SU-DHL-6 (cell line): ENCODE data around the gene KAZN.

Source experiments
- H2AFZ ChIP-seq: fragments of 200-600 bp; sonication (generic); 2 replicates; pipeline ENCODE4 v1.6.1; 2014; ENCODE audit warnings: low read depth, mild to moderate bottlenecking, moderate library complexity, mixed read lengths, antibody characterized with exemption, low read length; ENCODE audit not compliant: severe bottlenecking
- H3F3A ChIP-seq: fragments of 200-600 bp; shearing (Covaris generic); 2 replicates; pipeline ENCODE4 v1.6.0; 2016; ENCODE audit warnings: antibody characterized with exemption, mild to moderate bottlenecking; ENCODE audit not compliant: insufficient read depth
- H3K27ac ChIP-seq: fragments of 200-600 bp; sonication (generic); 2 replicates; pipeline ENCODE4 v1.5.1; 2016; ENCODE audit warnings: low read depth, mild to moderate bottlenecking, low read length, moderate library complexity, mixed read lengths
- H3K27me3 ChIP-seq: fragments of 200-600 bp; sonication (generic), shearing (Covaris generic); 2 replicates; pipeline ENCODE4 v1.6.0; 2014; ENCODE audit warnings: mild to moderate bottlenecking, low read length
- H3K36me3 ChIP-seq: fragments of 200-600 bp; sonication (generic); 2 replicates; pipeline ENCODE4 v1.6.1; 2014; ENCODE audit warnings: mild to moderate bottlenecking, low read length, mixed read lengths
- H3K4me2 ChIP-seq: fragments of 300-600, 200-600 bp; shearing (Covaris generic), sonication (generic); 2 replicates; pipeline ENCODE4 v1.6.0; 2014; ENCODE audit warnings: low read length, low read depth, mild to moderate bottlenecking; ENCODE audit not compliant: poor library complexity, severe bottlenecking
- H3K4me3 ChIP-seq: fragments of 200-600 bp; sonication (generic); 2 replicates; pipeline ENCODE4 v1.5.1; 2014; ENCODE audit warnings: antibody characterized with exemption, low read length, mild to moderate bottlenecking, mixed read lengths; ENCODE audit not compliant: insufficient read depth, poor library complexity, severe bottlenecking
- H3K79me2 ChIP-seq: fragments of 200-600 bp; sonication (generic); 2 replicates; pipeline ENCODE4 v1.6.1; 2014; ENCODE audit warnings: mild to moderate bottlenecking, low read length, moderate library complexity; ENCODE audit not compliant: insufficient read depth
- H3K9ac ChIP-seq: fragments of 200-600 bp; sonication (generic); 2 replicates; pipeline ENCODE4 v1.7.0; 2014; ENCODE audit warnings: mild to moderate bottlenecking, low read length
- H3K9me2 ChIP-seq: fragments of 200-600 bp; sonication (generic); replicated peaks from 2 replicates; pipeline ENCODE4 v1.6.1; 2014; ENCODE audit warnings: low read length; ENCODE audit not compliant: insufficient read depth
- H3K9me3 ChIP-seq: fragments of 200-600 bp; sonication (generic); 2 replicates; pipeline ENCODE4 v1.6.1; 2014; ENCODE audit warnings: low read length, mixed read lengths; ENCODE audit not compliant: insufficient read depth
- H4K20me1 ChIP-seq: fragments of 200-600 bp; sonication (generic); 2 replicates; pipeline ENCODE4 v1.6.1; 2014; ENCODE audit warnings: low read depth, mild to moderate bottlenecking, antibody characterized with exemption, low read length, moderate library complexity, mixed read lengths
- CTCF ChIP-seq: fragments of 200-600 bp; sonication (generic); IDR thresholded peaks from one replicate; pipeline ENCODE4 v1.5.1; 2017; ENCODE audit warnings: antibody characterized with exemption, mild to moderate bottlenecking, low read length, moderate library complexity; ENCODE audit not compliant: insufficient read depth, poor library complexity, severe bottlenecking
- EZH2phosphoT487 ChIP-seq: fragments of 200-600 bp; sonication (generic), shearing (Covaris generic); conservative IDR thresholded peaks from 2 replicates; pipeline ENCODE4 v1.6.1; 2018; ENCODE audit warnings: mild to moderate bottlenecking, antibody characterized with exemption, low read length, moderate library complexity, mixed read lengths

The KAZN gene

DNA sequence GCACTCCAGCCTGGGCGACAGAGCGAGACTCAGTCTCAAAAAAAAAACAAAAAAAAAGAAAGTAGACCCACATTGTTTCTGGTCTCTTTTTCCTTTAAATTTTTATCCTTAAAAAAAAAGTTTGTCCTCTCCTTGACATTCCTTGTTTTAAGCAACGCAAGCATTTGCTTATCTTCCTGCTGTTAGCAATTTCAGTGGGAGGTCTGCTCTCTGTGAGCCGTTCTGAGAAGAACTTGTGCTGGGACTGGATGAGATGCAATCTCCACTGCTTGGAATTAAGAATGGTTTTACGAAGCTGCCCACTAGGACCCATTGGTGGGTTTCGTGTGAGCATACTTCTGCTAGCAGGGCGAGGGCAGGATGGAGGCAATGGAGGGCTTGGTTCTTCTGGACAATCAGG, 329.9 kb downstream of the KAZN start:
- H3K79me2 ChIP-seq: no peaks in the 10 kb centered on the region
- H3K27me3 ChIP-seq: no peaks in the 10 kb centered on the region
- H3K9ac ChIP-seq: no peak overlapping the region
- no peak overlapping the region for H3K4me3 ChIP-seq
- no peaks in the 10 kb centered on the region for H3K36me3 ChIP-seq
- no peak overlapping the region for H3K4me2 ChIP-seq
- no peaks in the 10 kb centered on the region for H3K9me2 ChIP-seq
- no peaks in the 10 kb centered on the region for H3K9me3 ChIP-seq
- no peak overlapping the region for H3K27ac ChIP-seq
- H3F3A ChIP-seq: no peaks in the 10 kb centered on the region
- TF ChIP-seq CTCF (no peak), EZH2phosphoT487 (no peak)
- H4K20me1 ChIP-seq: no peaks in the 10 kb centered on the region
- H2AFZ ChIP-seq: no peak overlapping the region

DNA sequence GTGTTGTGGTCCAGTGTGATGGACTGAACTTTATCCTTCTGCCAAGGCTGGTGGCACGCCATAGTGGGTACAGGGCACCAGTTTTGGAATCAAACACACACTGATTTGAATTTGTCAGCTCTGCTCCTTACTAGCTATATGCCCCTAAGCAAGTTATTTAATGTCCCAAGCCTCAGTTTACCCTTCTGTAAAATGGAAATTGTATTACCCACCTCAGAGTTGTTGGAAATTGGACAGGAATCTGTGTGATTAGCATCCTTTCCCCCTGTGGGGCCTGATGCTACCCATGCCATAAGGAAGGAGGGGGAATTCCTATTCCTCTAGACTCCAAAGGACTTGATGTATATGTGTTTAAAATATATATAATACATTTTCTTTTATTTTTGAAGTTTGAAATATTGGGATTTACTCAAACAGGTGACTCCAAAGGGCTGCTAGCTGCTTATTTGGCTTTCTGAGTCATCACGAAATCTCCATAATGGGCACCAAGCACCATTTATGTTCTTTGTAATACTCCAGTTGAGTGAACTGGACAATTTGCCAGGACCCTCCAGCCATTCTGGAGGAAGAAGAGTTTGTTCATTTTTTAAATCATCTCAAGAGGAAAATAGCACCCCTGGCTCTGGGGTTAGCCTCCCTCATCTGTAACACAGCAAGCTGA, 330.5 kb downstream of the KAZN start:
- no peaks in the 10 kb centered on the region for H3K36me3 ChIP-seq
- H3K79me2 ChIP-seq: no peaks in the 10 kb centered on the region
- H2AFZ ChIP-seq: no peak overlapping the region
- no peaks in the 10 kb centered on the region for H3F3A ChIP-seq
- no peak overlapping the region for H3K4me3 ChIP-seq
- no peaks in the 10 kb centered on the region for H4K20me1 ChIP-seq
- H3K27me3 ChIP-seq: no peaks in the 10 kb centered on the region
- H3K9me3 ChIP-seq: no peaks in the 10 kb centered on the region
- no peaks in the 10 kb centered on the region for H3K9me2 ChIP-seq
- TF ChIP-seq CTCF (no peak), EZH2phosphoT487 (no peak)
- no peak overlapping the region for H3K27ac ChIP-seq
- no peak overlapping the region for H3K4me2 ChIP-seq
- no peak overlapping the region for H3K9ac ChIP-seq

DNA sequence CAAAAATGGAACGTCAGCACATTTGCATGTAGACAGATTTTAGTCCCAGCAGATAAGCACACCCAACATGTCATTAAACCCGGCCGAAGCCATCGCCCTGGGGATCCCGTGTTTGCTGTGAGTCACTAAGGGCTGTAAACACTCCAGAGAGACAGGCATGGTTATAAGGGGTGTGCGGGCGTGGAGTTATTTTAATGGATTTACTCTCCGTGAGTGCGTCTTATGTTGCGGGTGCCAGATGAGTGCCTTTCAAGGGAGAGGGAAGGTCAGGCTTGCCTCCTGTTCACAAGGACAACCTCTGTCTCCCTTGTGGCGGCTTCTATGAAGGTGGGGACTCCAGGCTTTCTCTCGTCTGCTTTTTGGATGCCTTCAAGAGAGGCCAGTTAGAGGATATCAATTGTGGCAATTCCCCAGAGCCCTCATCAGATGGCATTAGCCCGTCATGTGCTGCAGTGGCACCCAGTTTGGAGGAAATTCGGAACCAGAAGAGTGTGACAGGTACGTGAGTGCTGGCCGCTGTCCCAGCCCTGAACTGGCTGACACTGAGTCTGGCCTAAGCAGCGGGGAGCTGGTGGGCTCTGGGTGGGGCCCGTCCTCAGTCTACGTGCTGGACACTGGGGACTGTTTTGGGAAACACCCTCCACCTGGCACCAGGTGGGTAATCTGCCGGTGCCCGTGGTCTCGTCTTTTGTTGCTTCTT, 331.2 kb downstream of the KAZN start:
- H3K4me3 ChIP-seq: no peak overlapping the region
- no peaks in the 10 kb centered on the region for H3K79me2 ChIP-seq
- no peak overlapping the region for H3K4me2 ChIP-seq

More for the DNA sequence above, 331.2 kb downstream of the KAZN start:
- no peak overlapping the region for H3K9ac ChIP-seq
- TF ChIP-seq EZH2phosphoT487 (no peak), CTCF (no peak)
- H3K27ac ChIP-seq: no peak overlapping the region
- no peak overlapping the region for H2AFZ ChIP-seq
- H4K20me1 ChIP-seq: no peaks in the 10 kb centered on the region
- no peaks in the 10 kb centered on the region for H3K9me2 ChIP-seq
- H3K36me3 ChIP-seq: no peaks in the 10 kb centered on the region
- no peaks in the 10 kb centered on the region for H3F3A ChIP-seq
- H3K9me3 ChIP-seq: no peaks in the 10 kb centered on the region
- no peaks in the 10 kb centered on the region for H3K27me3 ChIP-seq
